ENCODE data around the gene RPL10. TPM values are rescaled to one million over a fixed set of nuclear protein-coding genes. Genes with fewer than 3 reads are reported as not detected.

Gene RPL10
- polyA plus RNA-seq, 1 donor from 2014 or later, result 3,689 TPM

GRCh38 chrX:154349359-154349935, 48.7 kb upstream of the RPL10 start:
- H3K4me3 ChIP-seq (ENCODE audit: low read length), result no peak overlapping the region
- no peak overlapping the region for H3K4me2 ChIP-seq (ENCODE audit: low read length)
- H3K9me2 ChIP-seq (ENCODE audit: insufficient read depth, low read length), result no peaks in the 10 kb centered on the region
- H4K20me1 ChIP-seq (ENCODE audit: insufficient read depth), result no peaks in the 10 kb centered on the region
- H3F3A ChIP-seq (ENCODE audit: insufficient read depth, low read length, poor library complexity, severe bottlenecking), result no peaks in the 10 kb centered on the region
- no peak overlapping the region for H3K9ac ChIP-seq (ENCODE audit: low read length)
- H2AFZ ChIP-seq (ENCODE audit: low read depth, low read length), result no peak overlapping the region
- H3K36me3 ChIP-seq (ENCODE audit: insufficient read depth, low read length), result no peaks in the 10 kb centered on the region
- no peaks in the 10 kb centered on the region for H3K79me2 ChIP-seq (replicated peaks; ENCODE audit: insufficient read depth, low read length)
- H3K27me3 ChIP-seq (ENCODE audit: insufficient read depth, low read depth, low read length), result no peaks in the 10 kb centered on the region
- no peaks in the 10 kb centered on the region for H3K9me3 ChIP-seq (ENCODE audit: low read length)
- TF ChIP-seq MXI1 (conservative IDR thresholded peaks at IDR 0.05; ENCODE audit: poor library complexity, severe bottlenecking), result no peak
- no peak for TF ChIP-seq TAF1 (IDR thresholded peaks at IDR 0.05; ENCODE audit: low read depth)
- TF ChIP-seq CTCF (IDR thresholded peaks at IDR 0.05; ENCODE audit: poor library complexity, severe bottlenecking), result no peak
- no peak for TF ChIP-seq RAD21 (conservative IDR thresholded peaks at IDR 0.05)
- no peak overlapping the region for H3K27ac ChIP-seq (ENCODE audit: low read length)

GRCh38 chrX:154349979-154350378, 48.2 kb upstream of the RPL10 start:
- no peaks in the 10 kb centered on the region for H3K79me2 ChIP-seq (replicated peaks; ENCODE audit: insufficient read depth, low read length)
- no peaks in the 10 kb centered on the region for H3K36me3 ChIP-seq (ENCODE audit: insufficient read depth, low read length)
- H4K20me1 ChIP-seq (ENCODE audit: insufficient read depth), result no peaks in the 10 kb centered on the region
- no peaks in the 10 kb centered on the region for H3K9me2 ChIP-seq (ENCODE audit: insufficient read depth, low read length)
- TF ChIP-seq MXI1 (conservative IDR thresholded peaks at IDR 0.05; ENCODE audit: poor library complexity, severe bottlenecking) (no peak), POLR2AphosphoS5 (IDR thresholded peaks at IDR 0.05) (no peak), RAD21 (conservative IDR thresholded peaks at IDR 0.05) (no peak), REST (IDR thresholded peaks at IDR 0.05; ENCODE audit: borderline replicate concordance) (no peak), EP300 (conservative IDR thresholded peaks at IDR 0.05; ENCODE audit: poor library complexity, severe bottlenecking) (no peak), CTCF (IDR thresholded peaks at IDR 0.05; ENCODE audit: poor library complexity, severe bottlenecking) (no peak), SMC3 (conservative IDR thresholded peaks at IDR 0.05; ENCODE audit: poor library complexity) (no peak), EZH2 (IDR thresholded peaks at IDR 0.05; ENCODE audit: borderline replicate concordance, insufficient read depth, low read length, poor library complexity, severe bottlenecking) (no peak), TAF1 (IDR thresholded peaks at IDR 0.05; ENCODE audit: low read depth) (no peak)
- H3F3A ChIP-seq (ENCODE audit: insufficient read depth, low read length, poor library complexity, severe bottlenecking), result no peaks in the 10 kb centered on the region
- no peak overlapping the region for H2AFZ ChIP-seq (ENCODE audit: low read depth, low read length)
- H3K27ac ChIP-seq (ENCODE audit: low read length), result no peak overlapping the region
- H3K9ac ChIP-seq (ENCODE audit: low read length), result no peak overlapping the region
- no peak overlapping the region for H3K4me3 ChIP-seq (ENCODE audit: low read length)
- no peaks in the 10 kb centered on the region for H3K9me3 ChIP-seq (ENCODE audit: low read length)
- H3K27me3 ChIP-seq (ENCODE audit: insufficient read depth, low read depth, low read length), result no peaks in the 10 kb centered on the region
- no peak overlapping the region for H3K4me2 ChIP-seq (ENCODE audit: low read length)

Measured in neural cell (in vitro differentiated cells).